CD4-positive, alpha-beta T cell (primary cell): Measurements from ENCODE around the gene PTTG2. TPM values are rescaled to one million over a fixed set of nuclear protein-coding genes. Genes with fewer than 3 reads are reported as not detected.

Source experiments
- ATAC-seq: fragments of 200-7000 bp; cut with Tn5 transposase; one replicate; pipeline ENCODE4 v1.10.0; 2022; ENCODE audit warnings: mild to moderate bottlenecking; ENCODE audit not compliant: poor library complexity
- CTCF ChIA-PET: fragments of 350-600 bp; sonication (Branson Sonifier 250); formaldehyde crosslinking; loops from one replicate; lab custom pipeline; 2021; ENCODE audit warnings: antibody characterized with exemption, inconsistent platforms; lab: Charles Lee
- POLR2A ChIA-PET: fragments of 350-600 bp; sonication (Branson Sonifier 250); formaldehyde crosslinking; loops from one replicate; lab custom pipeline; 2021; ENCODE audit warnings: antibody characterized with exemption, inconsistent platforms; lab: Charles Lee
- DNase-seq, 14 experiments: peaks; one replicate each; pipeline ENCODE4 v3.0.0-alpha.2; 2013 to 2020; ENCODE audit warnings: mixed read lengths in 2 of 14
- H3K27ac ChIP-seq, 2 donors: one replicate each; pipeline versions ENCODE4 v1.5.1 to v1.7.0; 2013; ENCODE audit warnings: low read length in 2 of 2, low read depth in 1 of 2, mild to moderate bottlenecking in 1 of 2
- H3K27me3 ChIP-seq, 2 experiments: 1 replicate in 1 of 2; 2 replicates in 1 of 2; pipeline versions ENCODE4 v1.6.1 to v1.7.0; 2013; ENCODE audit warnings: low read length in 2 of 2, control low read depth in 1 of 2, mild to moderate bottlenecking in 1 of 2, moderate library complexity in 1 of 2; ENCODE audit not compliant: insufficient read depth in 2 of 2, control insufficient read depth in 1 of 2
- H3K36me3 ChIP-seq: one replicate; pipeline ENCODE4 v1.6.1; 2013; ENCODE audit warnings: low read length, control low read depth; ENCODE audit not compliant: insufficient read depth
- H3K4me1 ChIP-seq: one replicate; pipeline ENCODE4 v1.6.1; 2013; ENCODE audit warnings: low read length, control low read depth; ENCODE audit not compliant: insufficient read depth
- H3K4me3 ChIP-seq: one replicate; pipeline ENCODE4 v1.5.1; 2013; ENCODE audit warnings: mild to moderate bottlenecking, low read length, moderate library complexity
- H3K9me3 ChIP-seq, 2 experiments: 1 replicate in 1 of 2; 2 replicates in 1 of 2; pipeline versions ENCODE4 v1.6.1 to v1.7.0; 2013; ENCODE audit warnings: low read length in 2 of 2, mild to moderate bottlenecking in 2 of 2, control low read depth in 1 of 2, moderate library complexity in 1 of 2; ENCODE audit not compliant: control insufficient read depth in 1 of 2, insufficient read depth in 1 of 2
- H3K27ac Mint-ChIP-seq: one replicate; pipeline ENCODE4 v1.8.0; 2020; ENCODE audit warnings: mixed read lengths
- H3K27me3 Mint-ChIP-seq: one replicate; pipeline ENCODE4 v1.8.0; 2021; ENCODE audit warnings: mixed read lengths
- H3K36me3 Mint-ChIP-seq: one replicate; pipeline ENCODE4 v1.8.0; 2021; ENCODE audit warnings: low read depth, mixed read lengths
- H3K4me1 Mint-ChIP-seq: one replicate; pipeline ENCODE4 v1.8.0; 2021; ENCODE audit warnings: low read depth, mixed read lengths
- H3K4me3 Mint-ChIP-seq: one replicate; pipeline ENCODE4 v1.8.0; 2020; ENCODE audit warnings: mild to moderate bottlenecking, mixed read lengths
- H3K9me3 Mint-ChIP-seq: one replicate; pipeline ENCODE4 v1.8.0; 2020; ENCODE audit warnings: mixed read lengths
- CTCF ChIP-seq: fragments of 200-600 bp; IDR thresholded peaks from one replicate; pipeline ENCODE4 v1.8.0; 2022; ENCODE audit warnings: antibody characterized with exemption, mild to moderate bottlenecking
- intact Hi-C, 2 experiments: fragments of 100-400 bp; cut with DNase I in 1 of 2; cut with micrococcal nuclease in 1 of 2; formaldehyde crosslinking; loops; one replicate each; pipeline versions ENCODE4 v1.15.1 to v1.9.0; 2023 to 2025; cut with DNase I, micrococcal nuclease
- total RNA-seq, 174 experiments: library from RNA in 2 of 174; stranded (reverse) in 2 of 174; gene quantifications; one replicate each; pipeline ENCODE4 v1.2.3 and lab custom pipeline; 2021 to 2026

The PTTG2 gene
- total RNA-seq, 2 experiments from 2014 or later = 0.55 to 1.3 TPM

- Mint-ChIP-seq H3K9me3 (no peaks in the 10 kb centered on the region), H3K4me1 (peaks cover 62% of the 10 kb centered on the region), H3K27me3 (no peaks in the 10 kb centered on the region), H3K4me3 (no peak overlapping the region), H3K36me3 (peaks cover 5% of the 10 kb centered on the region), H3K27ac (no peak overlapping the region)
- TF ChIP-seq CTCF = no peak
- Histone ChIP-seq H3K27ac (no peak overlapping the region), H3K36me3 (no peaks in the 10 kb centered on the region), H3K4me1 (peaks cover 4% of the 10 kb centered on the region), H3K9me3 (no peaks in the 10 kb centered on the region), H3K27me3 (no peaks in the 10 kb centered on the region), H3K4me3 (no peak overlapping the region)
- DNase-seq (no peak), ATAC-seq (no peak)
- intact Hi-C loops = loop anchor here in 1 of 2 experiments (1.0 kb wide), 1 partner anchor 35 kb away; no protein-coding TSS in a partner anchor
- CTCF ChIA-PET = no interaction called here
- POLR2A ChIA-PET = no interaction called here
Observed at GRCh38 chr4:37995981-37996775, 36.0 kb downstream of the PTTG2 start.

GRCh38 chr4:37998226-37998625, 38.0 kb downstream of the PTTG2 start:
- Histone ChIP-seq H3K4me1 (peaks cover 11% of the 10 kb centered on the region), H3K27ac (no peak overlapping the region), H3K27me3 (no peaks in the 10 kb centered on the region), H3K9me3 (no peaks in the 10 kb centered on the region), H3K36me3 (no peaks in the 10 kb centered on the region), H3K4me3 (no peak overlapping the region)
- Mint-ChIP-seq H3K27ac (no peak overlapping the region), H3K36me3 (no peaks in the 10 kb centered on the region), H3K9me3 (no peaks in the 10 kb centered on the region), H3K4me1 (peaks cover 66% of the 10 kb centered on the region), H3K4me3 (no peak overlapping the region), H3K27me3 (no peaks in the 10 kb centered on the region)
- POLR2A ChIA-PET = no interaction called here
- DNase-seq (no peak), ATAC-seq (no peak)
- intact Hi-C loops = no loop called here
- no peak for TF ChIP-seq CTCF
- CTCF ChIA-PET = no interaction called here

- H3K4me3 ChIP-seq = no peak overlapping the region
- ATAC-seq = peak; percentile 64
- no peaks in the 10 kb centered on the region for H3K36me3 ChIP-seq
- H3K36me3 Mint-ChIP-seq = no peaks in the 10 kb centered on the region
- no peak for TF ChIP-seq CTCF
- CTCF ChIA-PET = no interaction called here
- H3K27ac ChIP-seq = no peak overlapping the region
- peak in 3 of 14 experiments; percentile 19 to 24 (median 21) for DNase-seq
- H3K27ac Mint-ChIP-seq = peak overlapping the region; percentile 31
- H3K4me1 ChIP-seq = peaks cover 11% of the 10 kb centered on the region
- H3K4me3 Mint-ChIP-seq = peak overlapping the region; percentile 42
- intact Hi-C loops = no loop called here
- H3K9me3 Mint-ChIP-seq = no peaks in the 10 kb centered on the region
- POLR2A ChIA-PET = no interaction called here
- H3K27me3 Mint-ChIP-seq = no peaks in the 10 kb centered on the region
- no peaks in the 10 kb centered on the region for H3K27me3 ChIP-seq
- peaks cover 70% of the 10 kb centered on the region for H3K4me1 Mint-ChIP-seq
- no peaks in the 10 kb centered on the region for H3K9me3 ChIP-seq
Observed at GRCh38 chr4:37999000-37999716, 39.0 kb downstream of the PTTG2 start.
